ENCODE results near the gene UNC80.
"Not testable (repeated sequence)": the region's sequence is repeated elsewhere in the genome, so short reads cannot be mapped to it uniquely, and the experiment has no call there.

UNC80 gene

GRCh38 chr2:209771474-209772289 is at the start of gene UNC80:
Gene UNC80 (plus strand): TSS chr2:209771832. CDS start chr2:209772073, 241 bp downstream.
- FAIRE-seq (no peak), DNase-seq (ENCODE audit: extremely low spot score, insufficient read length, low read depth) (no peak)

- FAIRE-seq, result no peak
- DNase-seq (ENCODE audit: extremely low spot score, insufficient read length, low read depth), result no peak
These were observed 45.3 kb upstream of the UNC80 start for GRCh38 chr2:209726311-209726710.

GRCh38 chr2:209727077-209727476 is 44.6 kb upstream of the UNC80 start:
- FAIRE-seq (no peak), DNase-seq (ENCODE audit: extremely low spot score, insufficient read length, low read depth) (no peak)

- DNase-seq (ENCODE audit: extremely low spot score, insufficient read length, low read depth), result no peak
- FAIRE-seq, result no peak
These were observed 36.8 kb upstream of the UNC80 start for GRCh38 chr2:209734805-209735204.

- no peak for DNase-seq (ENCODE audit: extremely low spot score, insufficient read length, low read depth)
- FAIRE-seq, result no peak
These were observed 29.7 kb upstream of the UNC80 start for GRCh38 chr2:209741953-209742352.

GRCh38 chr2:209753020-209753419 is 18.6 kb upstream of the UNC80 start:
- DNase-seq (ENCODE audit: extremely low spot score, insufficient read length, low read depth), result no peak
- FAIRE-seq, result no peak

- DNase-seq (ENCODE audit: extremely low spot score, insufficient read length, low read depth) (no peak), FAIRE-seq (no peak)
These were observed 14.5 kb upstream of the UNC80 start for GRCh38 chr2:209757163-209757562.

GRCh38 chr2:209761566-209761965 is 10.1 kb upstream of the UNC80 start:
- DNase-seq (ENCODE audit: extremely low spot score, insufficient read length, low read depth) (no peak), FAIRE-seq (no peak)

- no peak for DNase-seq (ENCODE audit: extremely low spot score, insufficient read length, low read depth)
- no peak for FAIRE-seq
These were observed 9.1 kb upstream of the UNC80 start for GRCh38 chr2:209762563-209762962.

- FAIRE-seq (no peak), DNase-seq (ENCODE audit: extremely low spot score, insufficient read length, low read depth) (no peak)
These were observed 8.5 kb upstream of the UNC80 start for GRCh38 chr2:209763106-209763505.

- no peak for FAIRE-seq
These were observed 5.0 kb upstream of the UNC80 start for GRCh38 chr2:209766613-209767012.

GRCh38 chr2:209767316-209767715 is 4.3 kb upstream of the UNC80 start:
- no peak for DNase-seq (ENCODE audit: extremely low spot score, insufficient read length, low read depth)

More at GRCh38 chr2:209766613-209767012, 5.0 kb upstream of the UNC80 start:
- no peak for DNase-seq (ENCODE audit: extremely low spot score, insufficient read length, low read depth)

GRCh38 chr2:209768557-209768956 is 3.1 kb upstream of the UNC80 start:
- FAIRE-seq, result no peak
- no peak for DNase-seq (ENCODE audit: extremely low spot score, insufficient read length, low read depth)

More at GRCh38 chr2:209767316-209767715, 4.3 kb upstream of the UNC80 start:
- FAIRE-seq, result no peak

- FAIRE-seq (no peak), DNase-seq (ENCODE audit: extremely low spot score, insufficient read length, low read depth) (no peak)
These were observed 656 bp downstream of the UNC80 start for GRCh38 chr2:209772290-209772685.

- FAIRE-seq, result no peak
- no peak for DNase-seq (ENCODE audit: extremely low spot score, insufficient read length, low read depth)
These were observed 1.7 kb downstream of the UNC80 start for GRCh38 chr2:209773377-209773776.

- no peak for DNase-seq (ENCODE audit: extremely low spot score, insufficient read length, low read depth)
- no peak for FAIRE-seq
These were observed 15.8 kb downstream of the UNC80 start for GRCh38 chr2:209787416-209787815.

GRCh38 chr2:209788925-209789324 is 17.3 kb downstream of the UNC80 start:
- no peak for DNase-seq (ENCODE audit: extremely low spot score, insufficient read length, low read depth)
- FAIRE-seq, result no peak

GRCh38 chr2:209790066-209790728 is 18.6 kb downstream of the UNC80 start:
- peak; percentile 36 for FAIRE-seq
- no peak for DNase-seq (ENCODE audit: extremely low spot score, insufficient read length, low read depth)

GRCh38 chr2:209791151-209791550 is 19.5 kb downstream of the UNC80 start:
- DNase-seq (ENCODE audit: extremely low spot score, insufficient read length, low read depth) (no peak), FAIRE-seq (no peak)

GRCh38 chr2:209795425-209795824 is 23.8 kb downstream of the UNC80 start:
- not testable (repeated sequence) for FAIRE-seq; DNase-seq (ENCODE audit: extremely low spot score, insufficient read length, low read depth)

GRCh38 chr2:209805351-209805750 is 33.7 kb downstream of the UNC80 start:
- no peak for FAIRE-seq
- no peak for DNase-seq (ENCODE audit: extremely low spot score, insufficient read length, low read depth)
